Measurements from ENCODE around the gene PILRB. TPM values are rescaled to one million over a fixed set of nuclear protein-coding genes. Genes with fewer than 3 reads are reported as not detected.
"Not testable (repeated sequence)": the region's sequence is repeated elsewhere in the genome, so short reads cannot be mapped to it uniquely, and the experiment has no call there.

Gene PILRB
- polyA plus RNA-seq, 3 donors = 1.7 to 62.6 (median 2.2) TPM

DNA sequence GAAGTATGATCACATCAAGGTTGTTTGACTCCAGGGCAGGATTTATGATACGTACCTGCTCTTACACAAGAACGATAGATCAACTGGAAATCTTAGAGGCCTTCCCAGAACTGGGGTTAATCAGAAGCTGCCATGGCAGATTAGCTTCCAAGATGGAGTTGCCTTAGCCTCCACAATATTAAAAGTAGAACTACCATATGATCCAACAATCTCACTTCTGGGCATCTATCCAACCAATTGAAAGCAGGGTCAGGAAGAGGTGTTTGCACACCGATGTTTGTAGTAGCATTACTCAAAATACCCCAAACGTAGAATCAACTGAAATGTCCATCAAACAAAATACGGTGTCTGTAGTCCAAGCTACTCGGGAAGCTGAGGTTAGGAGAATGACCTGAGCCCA is 6.6 kb downstream of the PILRB start:
- Histone ChIP-seq H3K4me2 (replicated peaks; ENCODE audit: extremely low read depth, low read length, poor library complexity, severe bottlenecking) (no peak overlapping the region), H3K27me3 (ENCODE audit: control insufficient read depth in 2 of 2, insufficient read depth in 2 of 2, low read length in 2 of 2) (no peaks in the 10 kb centered on the region), H3K4me3 (replicated peaks in 1 of 3; ENCODE audit: low read depth in 2 of 3, low read length in 3 of 3) (no peak overlapping the region), H3K27ac (ENCODE audit: low read depth in 1 of 2, low read length in 2 of 2) (peak overlapping the region; percentile 96 to 99), H3K9ac (ENCODE audit: insufficient read depth, low read length, poor library complexity, severe bottlenecking) (no peak overlapping the region), H3K4me1 (ENCODE audit: control insufficient read depth in 1 of 2, insufficient read depth in 2 of 2, low read length in 2 of 2) (peaks cover 58 to 61% of the 10 kb centered on the region in 2 donors), H3K79me2 (ENCODE audit: insufficient read depth, low read length) (peaks cover 22% of the 10 kb centered on the region), H3K36me3 (replicated peaks in 1 of 2; ENCODE audit: control insufficient read depth in 1 of 2, insufficient read depth in 2 of 2, low read length in 2 of 2) (peaks cover 20 to 43% of the 10 kb centered on the region in 2 donors), H4K20me1 (ENCODE audit: insufficient read depth, low read length) (no peaks in the 10 kb centered on the region), H2AFZ (ENCODE audit: insufficient read depth, low read depth, low read length, poor library complexity, severe bottlenecking) (no peak overlapping the region), H3K9me3 (replicated peaks in 1 of 2; ENCODE audit: control insufficient read depth in 1 of 2, insufficient read depth in 1 of 2, low read length in 2 of 2) (no peaks in the 10 kb centered on the region)
- TF ChIP-seq, protein P1, sequence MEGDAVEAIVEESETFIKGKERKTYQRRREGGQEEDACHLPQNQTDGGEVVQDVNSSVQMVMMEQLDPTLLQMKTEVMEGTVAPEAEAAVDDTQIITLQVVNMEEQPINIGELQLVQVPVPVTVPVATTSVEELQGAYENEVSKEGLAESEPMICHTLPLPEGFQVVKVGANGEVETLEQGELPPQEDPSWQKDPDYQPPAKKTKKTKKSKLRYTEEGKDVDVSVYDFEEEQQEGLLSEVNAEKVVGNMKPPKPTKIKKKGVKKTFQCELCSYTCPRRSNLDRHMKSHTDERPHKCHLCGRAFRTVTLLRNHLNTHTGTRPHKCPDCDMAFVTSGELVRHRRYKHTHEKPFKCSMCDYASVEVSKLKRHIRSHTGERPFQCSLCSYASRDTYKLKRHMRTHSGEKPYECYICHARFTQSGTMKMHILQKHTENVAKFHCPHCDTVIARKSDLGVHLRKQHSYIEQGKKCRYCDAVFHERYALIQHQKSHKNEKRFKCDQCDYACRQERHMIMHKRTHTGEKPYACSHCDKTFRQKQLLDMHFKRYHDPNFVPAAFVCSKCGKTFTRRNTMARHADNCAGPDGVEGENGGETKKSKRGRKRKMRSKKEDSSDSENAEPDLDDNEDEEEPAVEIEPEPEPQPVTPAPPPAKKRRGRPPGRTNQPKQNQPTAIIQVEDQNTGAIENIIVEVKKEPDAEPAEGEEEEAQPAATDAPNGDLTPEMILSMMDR (IDR thresholded peaks at IDR 0.05) = no peak
- Mint-ChIP-seq H3K4me3 (no peak overlapping the region), H3K27me3 (ENCODE audit: low read depth in 3 of 3) (peaks cover 0 to 5% (median 0%) of the 10 kb centered on the region in 3 donors), H3K9me3 (no peaks in the 10 kb centered on the region), H3K4me1 (peaks cover 62% of the 10 kb centered on the region), H3K27ac (peak overlapping the region; percentile 76 to 99 (median 84)), H3K36me3 (peaks cover 46 to 56% of the 10 kb centered on the region in 2 donors)
- intact Hi-C loops (cut with micrococcal nuclease) = no loop called here
- no peak for DNase-seq
- WGBS (ENCODE audit: insufficient coverage) = 100% methylated on average over 2 of the region's 6 CpGs

DNA sequence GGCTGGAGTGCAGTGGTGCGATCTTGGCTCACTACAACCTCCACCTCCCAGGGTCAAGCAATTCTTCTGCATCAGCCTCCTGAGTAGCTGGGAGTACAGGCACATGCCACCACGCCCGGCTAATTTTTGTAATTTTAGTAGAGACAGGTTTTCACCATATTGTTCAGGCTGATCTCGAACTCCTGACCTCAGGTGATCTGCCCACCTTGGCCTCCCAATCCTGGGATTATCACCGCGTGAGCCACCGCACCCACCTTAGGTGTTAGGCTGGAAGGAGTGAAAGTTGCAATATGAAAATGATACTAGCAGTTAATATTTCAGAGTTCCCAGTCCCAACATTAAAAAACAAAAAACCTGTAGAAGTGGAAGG is 8.1 kb downstream of the PILRB start:
- H3K9me3 ChIP-seq (replicated peaks in 1 of 2; ENCODE audit: control insufficient read depth in 1 of 2, insufficient read depth in 1 of 2, low read length in 2 of 2); H3K27me3 Mint-ChIP-seq (ENCODE audit: low read depth in 3 of 3); H2AFZ ChIP-seq (ENCODE audit: insufficient read depth, low read depth, low read length, poor library complexity, severe bottlenecking); H4K20me1 ChIP-seq (ENCODE audit: insufficient read depth, low read length); intact Hi-C loops (cut with micrococcal nuclease); H3K9me3 Mint-ChIP-seq; H3K27me3 ChIP-seq (ENCODE audit: control insufficient read depth in 2 of 2, insufficient read depth in 2 of 2, low read length in 2 of 2); DNase-seq: not testable (repeated sequence)
- Histone ChIP-seq H3K4me2 (replicated peaks; ENCODE audit: extremely low read depth, low read length, poor library complexity, severe bottlenecking) (peak overlapping the region; percentile 7), H3K36me3 (replicated peaks in 1 of 2; ENCODE audit: control insufficient read depth in 1 of 2, insufficient read depth in 2 of 2, low read length in 2 of 2) (peaks cover 16 to 30% of the 10 kb centered on the region in 2 donors), H3K27ac (ENCODE audit: low read depth in 1 of 2, low read length in 2 of 2) (peak overlapping the region; percentile 96 to 99), H3K79me2 (ENCODE audit: insufficient read depth, low read length) (peaks cover 32% of the 10 kb centered on the region), H3K4me1 (ENCODE audit: control insufficient read depth in 1 of 2, insufficient read depth in 2 of 2, low read length in 2 of 2) (peaks cover 65% of the 10 kb centered on the region in 2 donors), H3K4me3 (replicated peaks in 1 of 3; ENCODE audit: low read depth in 2 of 3, low read length in 3 of 3) (peak overlapping the region in 1 of 3 experiments; percentile 43), H3K9ac (ENCODE audit: insufficient read depth, low read length, poor library complexity, severe bottlenecking) (peak overlapping the region; percentile 48)
- peaks cover 34 to 41% of the 10 kb centered on the region in 2 donors for H3K36me3 Mint-ChIP-seq
- no CpG with 5 or more reads among the region's 7 CpGs for WGBS (ENCODE audit: insufficient coverage)
- H3K4me1 Mint-ChIP-seq = peaks cover 66% of the 10 kb centered on the region
- H3K27ac Mint-ChIP-seq = peak overlapping the region; percentile 99 to 100 (median 99)
- peak overlapping the region; percentile 13 to 31 for H3K4me3 Mint-ChIP-seq
